ENCODE measurements around the gene PCDH7. TPM values are rescaled to one million over a fixed set of nuclear protein-coding genes. Genes with fewer than 3 reads are reported as not detected.

The PCDH7 gene
- total RNA-seq, 1 experiment from 2014 or later, result 16.3 TPM

DNA sequence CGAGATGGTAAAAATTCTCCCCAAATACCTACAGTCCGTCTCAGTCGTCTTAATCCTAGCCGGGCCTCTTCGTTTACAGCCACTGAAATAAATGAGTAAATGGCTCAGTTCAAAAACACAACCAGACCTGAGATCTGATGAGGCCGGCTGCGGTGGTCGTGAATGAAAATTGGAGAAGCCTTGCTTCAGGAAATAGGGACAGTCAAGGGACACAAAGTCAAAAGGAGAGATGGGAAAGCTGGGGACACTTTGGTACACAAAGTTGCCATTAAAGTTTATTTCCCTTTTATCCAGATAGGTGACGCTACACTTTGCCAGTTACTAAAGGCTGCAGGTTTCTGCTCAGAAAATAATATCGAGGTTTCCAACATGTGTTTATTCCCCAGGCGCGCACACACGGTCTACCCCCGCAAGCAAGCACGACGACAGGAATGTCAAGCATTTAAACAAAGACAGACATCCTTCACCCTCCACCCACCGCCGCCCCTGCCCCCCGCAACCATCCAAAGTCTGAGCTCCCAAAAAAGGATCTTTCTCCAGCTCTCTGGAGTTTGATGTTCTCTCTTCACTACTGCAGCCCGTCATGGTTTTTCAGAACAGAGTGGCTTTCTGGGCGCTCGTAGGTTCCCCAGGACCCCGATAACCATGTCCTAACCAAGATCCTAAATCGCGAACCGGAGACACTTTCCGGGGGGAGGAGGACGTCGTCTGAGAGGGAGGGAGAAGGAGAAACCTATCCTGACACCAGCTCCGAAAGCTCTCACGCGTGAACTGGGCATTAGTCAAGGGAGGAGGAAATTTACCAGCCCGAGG lies 1.3 kb upstream of the PCDH7 start:
- Histone ChIP-seq H3K27me3 (replicated peaks; ENCODE audit: control insufficient read depth, insufficient read depth, low read length) (no peaks in the 10 kb centered on the region), H3K9me3 (no peaks in the 10 kb centered on the region), H3K4me3 (ENCODE audit: low read depth, low read length) (peak overlapping the region; percentile 58), H3K4me1 (peaks cover 6% of the 10 kb centered on the region; the same call in 1 of the 2 replicates), H3K36me3 (ENCODE audit: control insufficient read depth, insufficient read depth, low read length) (no peaks in the 10 kb centered on the region)
- TF ChIP-seq, protein P1, sequence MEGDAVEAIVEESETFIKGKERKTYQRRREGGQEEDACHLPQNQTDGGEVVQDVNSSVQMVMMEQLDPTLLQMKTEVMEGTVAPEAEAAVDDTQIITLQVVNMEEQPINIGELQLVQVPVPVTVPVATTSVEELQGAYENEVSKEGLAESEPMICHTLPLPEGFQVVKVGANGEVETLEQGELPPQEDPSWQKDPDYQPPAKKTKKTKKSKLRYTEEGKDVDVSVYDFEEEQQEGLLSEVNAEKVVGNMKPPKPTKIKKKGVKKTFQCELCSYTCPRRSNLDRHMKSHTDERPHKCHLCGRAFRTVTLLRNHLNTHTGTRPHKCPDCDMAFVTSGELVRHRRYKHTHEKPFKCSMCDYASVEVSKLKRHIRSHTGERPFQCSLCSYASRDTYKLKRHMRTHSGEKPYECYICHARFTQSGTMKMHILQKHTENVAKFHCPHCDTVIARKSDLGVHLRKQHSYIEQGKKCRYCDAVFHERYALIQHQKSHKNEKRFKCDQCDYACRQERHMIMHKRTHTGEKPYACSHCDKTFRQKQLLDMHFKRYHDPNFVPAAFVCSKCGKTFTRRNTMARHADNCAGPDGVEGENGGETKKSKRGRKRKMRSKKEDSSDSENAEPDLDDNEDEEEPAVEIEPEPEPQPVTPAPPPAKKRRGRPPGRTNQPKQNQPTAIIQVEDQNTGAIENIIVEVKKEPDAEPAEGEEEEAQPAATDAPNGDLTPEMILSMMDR (IDR thresholded peaks at IDR 0.05; ENCODE audit: insufficient read depth in 1 of 2, low read depth in 1 of 2, low read length in 1 of 2, severe bottlenecking in 1 of 2, unreplicated experiment in 1 of 2), result no peak
- Mint-ChIP-seq H3K27ac (ENCODE audit: unreplicated experiment) (peak overlapping the region; percentile 85), H3K36me3 (ENCODE audit: insufficient read depth, unreplicated experiment) (peaks cover 48% of the 10 kb centered on the region), H3K4me1 (ENCODE audit: low read depth, unreplicated experiment) (no peaks in the 10 kb centered on the region), H3K4me3 (ENCODE audit: unreplicated experiment) (peak overlapping the region; percentile 87), H3K9me3 (ENCODE audit: unreplicated experiment) (no peaks in the 10 kb centered on the region), H3K27me3 (ENCODE audit: insufficient read depth, unreplicated experiment) (no peaks in the 10 kb centered on the region)
- ChIA-PET CTCF (interaction anchor here (0.6 to 0.8 kb wide), 3 partner anchors 147 to 370 kb away, joined by 3 to 4 read pairs (median 3); no protein-coding TSS in a partner anchor), POLR2A (interaction anchor here (0.6 to 1.4 kb wide), 6 partner anchors 10 to 955 kb away, joined by 3 to 7 read pairs (median 3); no protein-coding TSS in a partner anchor)
- BruUV-seq (replicated peaks), result TSS peak; percentile 77
- peak in 1 of 2 experiments; percentile 17 for DNase-seq
- intact Hi-C loops (cut with micrococcal nuclease; ENCODE audit: unreplicated experiment), result loop anchor here (1.0 to 10.0 kb wide), 8 partner anchors 38 to 1396 kb away; no protein-coding TSS in a partner anchor

- Histone ChIP-seq H3K9me3 (no peaks in the 10 kb centered on the region), H3K4me1 (peaks cover 3% of the 10 kb centered on the region; the same call in 1 of the 2 replicates), H3K27me3 (replicated peaks; ENCODE audit: control insufficient read depth, insufficient read depth, low read length) (no peaks in the 10 kb centered on the region), H3K4me3 (ENCODE audit: low read depth, low read length) (peak overlapping the region; percentile 58), H3K36me3 (ENCODE audit: control insufficient read depth, insufficient read depth, low read length) (no peaks in the 10 kb centered on the region)
- no TSS peak for BruUV-seq (replicated peaks)
- no peaks in the 10 kb centered on the region for H3K4me1 Mint-ChIP-seq (ENCODE audit: low read depth, unreplicated experiment)
- H3K9me3 Mint-ChIP-seq (ENCODE audit: unreplicated experiment), result no peaks in the 10 kb centered on the region
- peak overlapping the region; percentile 87 for H3K4me3 Mint-ChIP-seq (ENCODE audit: unreplicated experiment)
- no peaks in the 10 kb centered on the region for H3K27me3 Mint-ChIP-seq (ENCODE audit: insufficient read depth, unreplicated experiment)
- intact Hi-C loops (cut with micrococcal nuclease; ENCODE audit: unreplicated experiment), result loop anchor here (1.0 to 10.0 kb wide), 7 partner anchors 37 to 1395 kb away; no protein-coding TSS in a partner anchor
- ChIA-PET CTCF (interaction anchor here (0.6 kb wide), 3 partner anchors 195 to 657 kb away, joined by 3 to 6 read pairs (median 4); no protein-coding TSS in a partner anchor), POLR2A (interaction anchor here (0.6 to 1.4 kb wide), 5 partner anchors 9 to 349 kb away, joined by 3 to 7 read pairs (median 3); no protein-coding TSS in a partner anchor)
- H3K36me3 Mint-ChIP-seq (ENCODE audit: insufficient read depth, unreplicated experiment), result peaks cover 52% of the 10 kb centered on the region
- peak; percentile 57 to 62 for DNase-seq
- peak overlapping the region; percentile 85 for H3K27ac Mint-ChIP-seq (ENCODE audit: unreplicated experiment)
- TF ChIP-seq, protein P1 (IDR thresholded peaks at IDR 0.05; ENCODE audit: insufficient read depth in 1 of 2, low read depth in 1 of 2, low read length in 1 of 2, severe bottlenecking in 1 of 2, unreplicated experiment in 1 of 2), result no peak
These were observed 632 bp upstream of the PCDH7 start for GRCh38 chr4:30719454-30720020.

DNA sequence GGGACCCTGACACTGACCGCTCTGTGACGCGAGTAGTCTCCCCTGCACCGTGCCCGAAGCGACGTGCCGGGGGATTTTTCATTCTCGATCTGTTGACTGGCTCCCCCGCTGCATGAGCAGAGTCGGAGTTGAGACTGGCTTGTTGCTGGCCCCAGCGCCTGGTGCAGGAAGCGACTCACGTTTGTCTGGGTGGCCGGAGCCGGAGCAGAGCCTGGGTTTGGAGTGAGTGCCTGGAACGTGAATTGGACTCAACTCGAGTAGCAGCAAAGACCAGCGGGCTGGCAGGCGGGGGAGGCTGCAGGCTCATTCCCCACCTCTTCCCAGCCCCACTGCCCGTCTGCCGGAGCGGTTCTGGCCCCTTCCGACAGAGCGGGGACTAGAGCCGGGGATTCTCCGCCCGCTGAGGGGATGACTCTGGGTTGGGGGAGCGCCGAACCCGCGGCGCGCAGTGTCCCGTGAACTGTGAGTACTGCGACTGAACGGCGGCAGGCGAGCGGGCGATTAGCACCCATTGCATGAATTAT lies 554 bp downstream of the PCDH7 start:
- H3K4me3 ChIP-seq (ENCODE audit: low read depth, low read length), result peak overlapping the region; percentile 58

More for the DNA sequence above, 554 bp downstream of the PCDH7 start:
- H3K9me3 ChIP-seq, result no peaks in the 10 kb centered on the region
- Mint-ChIP-seq H3K27me3 (ENCODE audit: insufficient read depth, unreplicated experiment) (no peaks in the 10 kb centered on the region), H3K36me3 (ENCODE audit: insufficient read depth, unreplicated experiment) (peaks cover 52% of the 10 kb centered on the region), H3K9me3 (ENCODE audit: unreplicated experiment) (no peaks in the 10 kb centered on the region), H3K27ac (ENCODE audit: unreplicated experiment) (peak overlapping the region; percentile 85), H3K4me3 (ENCODE audit: unreplicated experiment) (peak overlapping the region; percentile 87), H3K4me1 (ENCODE audit: low read depth, unreplicated experiment) (no peaks in the 10 kb centered on the region)
- H3K36me3 ChIP-seq (ENCODE audit: control insufficient read depth, insufficient read depth, low read length), result no peaks in the 10 kb centered on the region
- ChIA-PET POLR2A (no interaction called here), CTCF (no interaction called here)
- DNase-seq, result peak; percentile 26 to 40
- H3K27me3 ChIP-seq (replicated peaks; ENCODE audit: control insufficient read depth, insufficient read depth, low read length), result no peaks in the 10 kb centered on the region
- intact Hi-C loops (cut with micrococcal nuclease; ENCODE audit: unreplicated experiment), result no loop called here
- peaks cover 3% of the 10 kb centered on the region; the same call in 1 of the 2 replicates for H3K4me1 ChIP-seq
- TSS peak; percentile 20 for BruUV-seq (replicated peaks)
- TF ChIP-seq, protein P1 (IDR thresholded peaks at IDR 0.05; ENCODE audit: insufficient read depth in 1 of 2, low read depth in 1 of 2, low read length in 1 of 2, severe bottlenecking in 1 of 2, unreplicated experiment in 1 of 2), result no peak
